GM12872 (cell line): ENCODE measurements around the gene SDK1.

Experiments
- TF ChIP-seq, protein P1 (sequence below): IDR thresholded peaks from 3 replicates; pipeline ENCODE4 v1.5.1; 2011; ENCODE audit warnings: low read depth, mild to moderate bottlenecking, low read length, moderate library complexity; ENCODE audit not compliant: insufficient read depth

Gene SDK1

DNA sequence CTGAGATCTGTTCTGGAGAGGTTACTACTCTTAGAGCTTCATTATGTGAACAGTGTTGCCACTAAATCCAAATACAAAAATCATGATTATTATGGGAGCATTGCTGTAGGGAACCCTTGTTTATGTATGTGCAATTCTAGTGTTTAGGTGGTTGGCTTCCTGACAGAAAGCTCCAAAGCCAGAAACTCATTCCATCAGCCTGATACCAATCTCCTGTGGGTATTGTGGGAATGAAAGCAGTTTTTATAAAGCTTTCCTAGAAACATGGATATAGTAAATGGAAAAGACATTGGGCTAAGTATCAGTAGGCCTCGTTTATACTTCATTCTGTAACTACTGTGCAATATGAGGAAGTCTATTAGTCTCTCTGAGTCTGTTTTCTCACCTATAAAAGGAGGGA lies 6.4 kb downstream of the SDK1 start:
- TF ChIP-seq, protein P1, sequence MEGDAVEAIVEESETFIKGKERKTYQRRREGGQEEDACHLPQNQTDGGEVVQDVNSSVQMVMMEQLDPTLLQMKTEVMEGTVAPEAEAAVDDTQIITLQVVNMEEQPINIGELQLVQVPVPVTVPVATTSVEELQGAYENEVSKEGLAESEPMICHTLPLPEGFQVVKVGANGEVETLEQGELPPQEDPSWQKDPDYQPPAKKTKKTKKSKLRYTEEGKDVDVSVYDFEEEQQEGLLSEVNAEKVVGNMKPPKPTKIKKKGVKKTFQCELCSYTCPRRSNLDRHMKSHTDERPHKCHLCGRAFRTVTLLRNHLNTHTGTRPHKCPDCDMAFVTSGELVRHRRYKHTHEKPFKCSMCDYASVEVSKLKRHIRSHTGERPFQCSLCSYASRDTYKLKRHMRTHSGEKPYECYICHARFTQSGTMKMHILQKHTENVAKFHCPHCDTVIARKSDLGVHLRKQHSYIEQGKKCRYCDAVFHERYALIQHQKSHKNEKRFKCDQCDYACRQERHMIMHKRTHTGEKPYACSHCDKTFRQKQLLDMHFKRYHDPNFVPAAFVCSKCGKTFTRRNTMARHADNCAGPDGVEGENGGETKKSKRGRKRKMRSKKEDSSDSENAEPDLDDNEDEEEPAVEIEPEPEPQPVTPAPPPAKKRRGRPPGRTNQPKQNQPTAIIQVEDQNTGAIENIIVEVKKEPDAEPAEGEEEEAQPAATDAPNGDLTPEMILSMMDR: no peak

DNA sequence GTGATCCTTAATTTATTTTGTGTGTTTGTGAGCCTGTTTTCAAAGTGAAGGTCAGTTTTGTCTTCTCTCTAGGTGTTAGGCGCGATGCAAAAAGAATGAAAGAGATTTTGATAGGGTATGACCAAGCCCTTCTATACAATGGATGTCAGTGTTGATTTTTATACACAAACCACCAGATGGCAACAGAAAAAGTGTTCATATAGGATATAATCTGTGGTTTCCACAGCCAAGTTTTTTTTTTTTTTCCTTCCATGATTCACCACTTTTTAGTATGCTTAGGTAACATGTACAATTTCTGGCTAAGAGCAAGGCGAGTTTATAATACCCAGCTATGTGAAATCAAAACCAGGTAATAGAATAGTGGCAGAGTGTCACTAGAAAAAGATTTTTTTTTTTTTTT lies 8.1 kb downstream of the SDK1 start:
- TF ChIP-seq, protein P1: no peak

DNA sequence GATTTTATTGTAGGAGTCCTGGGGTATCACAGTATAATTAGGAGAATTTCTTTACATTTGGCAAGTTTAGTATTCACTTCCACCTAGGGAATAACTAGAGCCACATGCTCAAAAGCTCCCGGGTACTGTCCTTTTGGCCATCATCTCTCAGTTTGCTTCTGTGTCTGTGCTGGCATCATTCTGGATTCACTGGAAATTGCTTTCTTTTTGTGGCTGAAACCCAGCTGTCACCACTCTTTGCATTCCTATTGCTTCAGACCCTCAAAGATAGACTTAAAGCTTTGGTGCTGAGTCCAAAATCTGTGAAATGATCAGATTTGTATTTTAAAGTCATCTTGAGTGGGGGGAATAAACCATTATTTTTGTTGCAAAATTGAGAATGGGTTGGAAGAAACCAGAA lies 8.9 kb downstream of the SDK1 start:
- TF ChIP-seq, protein P1: no peak

DNA sequence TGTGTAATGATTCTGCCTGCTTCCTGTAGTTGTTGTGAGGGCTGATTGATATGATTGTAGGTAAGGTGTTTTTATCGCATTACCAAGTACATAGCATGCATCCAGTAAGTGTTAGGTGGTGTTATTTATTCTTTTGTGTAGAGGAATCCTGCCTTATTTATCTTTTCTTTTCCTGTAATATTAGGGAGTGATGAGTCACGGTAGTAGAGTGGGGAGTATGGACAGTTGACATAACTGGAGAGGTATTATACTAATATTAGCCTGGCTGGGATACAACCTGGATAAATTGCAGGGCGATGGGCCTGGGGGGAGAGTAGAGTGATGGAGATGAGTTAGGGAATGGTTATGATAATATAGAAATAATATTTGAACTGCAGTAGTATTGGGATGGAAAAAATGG lies 9.8 kb downstream of the SDK1 start:
- TF ChIP-seq, protein P1: no peak

DNA sequence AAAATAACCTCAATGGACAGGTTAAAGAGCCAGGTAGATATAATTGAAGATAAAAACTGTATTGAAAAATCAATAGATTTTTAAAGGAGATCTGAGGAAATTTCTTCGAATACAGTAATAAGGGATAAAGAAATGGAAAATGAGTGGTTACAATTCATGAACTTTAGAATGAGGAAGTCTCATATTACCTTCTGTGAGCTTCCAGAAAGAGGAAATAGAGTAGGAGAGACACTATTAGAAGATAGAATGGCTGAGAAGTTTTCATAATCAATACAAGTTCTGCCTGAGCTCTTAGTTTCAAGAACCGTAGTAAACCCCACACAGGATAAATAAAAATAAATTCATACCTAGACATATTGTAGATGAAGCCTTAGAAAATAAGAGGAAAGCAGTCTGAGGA lies 11.5 kb downstream of the SDK1 start:
- TF ChIP-seq, protein P1: no peak

DNA sequence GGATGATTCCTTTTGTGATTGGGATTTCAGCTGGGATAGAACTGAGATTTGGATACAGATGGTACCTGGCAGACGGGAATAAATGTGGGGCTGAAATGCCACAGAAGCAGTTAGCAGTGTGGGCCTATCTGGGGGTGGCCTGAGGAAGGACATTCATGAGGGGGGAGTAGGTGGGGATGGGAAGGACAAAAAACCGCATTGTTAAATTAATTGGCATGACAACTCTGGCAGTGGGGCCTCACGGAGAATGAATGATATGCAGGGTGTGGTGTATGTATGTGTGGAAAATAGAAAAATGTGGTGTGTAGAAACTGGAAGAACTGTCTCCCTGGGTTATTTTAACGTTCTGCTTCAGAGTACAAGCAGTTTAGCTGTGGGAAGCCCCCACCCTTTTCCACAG lies 17.8 kb downstream of the SDK1 start:
- TF ChIP-seq, protein P1: no peak

DNA sequence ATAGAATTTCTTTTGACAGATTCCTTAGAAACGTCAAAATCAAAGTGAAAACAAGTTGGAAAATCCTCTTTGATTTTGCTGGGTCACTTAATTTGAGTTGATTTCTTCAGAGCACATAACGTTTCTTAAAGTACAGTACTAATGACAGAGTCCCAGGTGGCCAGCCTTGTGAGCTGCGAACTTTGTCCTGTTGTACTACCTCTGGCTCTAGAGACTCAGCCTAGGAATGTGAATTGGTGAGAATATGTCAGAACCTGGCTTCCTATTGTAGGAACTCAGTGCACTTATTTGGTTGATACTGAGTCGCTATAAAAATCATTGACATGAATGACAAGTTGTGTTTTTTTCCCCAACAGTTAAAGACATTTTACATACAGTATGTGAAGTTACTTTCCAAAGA lies 20.2 kb downstream of the SDK1 start:
- TF ChIP-seq, protein P1: no peak

DNA sequence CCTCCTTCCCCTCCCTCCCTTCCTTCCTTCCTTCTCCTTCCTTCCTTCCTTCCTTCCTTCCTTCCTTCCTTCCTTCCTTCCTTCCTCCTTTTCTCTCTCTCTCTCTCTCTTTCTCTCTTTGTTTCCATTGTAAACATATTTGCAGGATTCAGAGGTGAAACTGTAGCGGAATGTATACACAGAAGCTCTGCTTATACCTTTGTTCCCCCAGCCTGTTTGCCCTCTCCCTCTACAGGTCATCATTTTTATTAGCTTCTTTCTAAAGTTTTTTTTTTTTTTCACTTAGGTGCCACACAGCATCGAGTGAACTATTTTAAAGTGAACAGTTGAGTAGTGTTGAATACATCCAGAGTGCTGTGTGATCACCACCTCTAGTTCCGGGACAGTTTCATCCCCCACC lies 20.7 kb downstream of the SDK1 start:
- TF ChIP-seq, protein P1: no peak
